ENCODE data around the gene ING5. TPM values are rescaled to one million over a fixed set of nuclear protein-coding genes. Genes with fewer than 3 reads are reported as not detected.

The ING5 gene
- total and polyA plus RNA-seq, 8 donors: 19.9 to 160 (median 32.4) TPM

GRCh38 chr2:241665731-241666440, 36.0 kb upstream of the ING5 start:
- DNase-seq: no peak

GRCh38 chr2:241666627-241667400, 35.0 kb upstream of the ING5 start:
- 77 to 84% (median 83%) methylated on average over 42 of the region's 42 CpGs for WGBS, 5 donors
- TF ChIP-seq CTCF (IDR thresholded peaks at IDR 0.05) (no peak), POLR2AphosphoS5 (IDR thresholded peaks at IDR 0.05) (no peak), EP300 (IDR thresholded peaks at IDR 0.05) (no peak), POLR2A (IDR thresholded peaks at IDR 0.05) (no peak)
- Histone ChIP-seq H3K4me1 (no peaks in the 10 kb centered on the region), H3K4me3 (no peak overlapping the region), H3K27me3 (no peaks in the 10 kb centered on the region), H3K9me3 (no peaks in the 10 kb centered on the region), H3K36me3 (peaks cover 52 to 75% (median 65%) of the 10 kb centered on the region in 4 donors), H3K27ac (no peak overlapping the region)
- peak in 1 of 2 donors; percentile 62 for DNase-seq
- intact Hi-C loops (cut with DNase I; ENCODE audit: low total_unique reads): no loop called here

More at GRCh38 chr2:241665731-241666440, 36.0 kb upstream of the ING5 start:
- Histone ChIP-seq H3K4me3 (no peak overlapping the region), H3K9me3 (no peaks in the 10 kb centered on the region), H3K4me1 (no peaks in the 10 kb centered on the region), H3K36me3 (peaks cover 47 to 75% (median 65%) of the 10 kb centered on the region in 4 donors), H3K27ac (no peak overlapping the region), H3K27me3 (no peaks in the 10 kb centered on the region)
- 89 to 92% (median 89%) methylated on average over 23 of the region's 23 CpGs for whole genome bisulfite sequencing, 5 donors
- intact Hi-C loops (cut with DNase I; ENCODE audit: low total_unique reads): no loop called here
- no peak for TF ChIP-seq POLR2A (IDR thresholded peaks at IDR 0.05)
- no peak for TF ChIP-seq CTCF (IDR thresholded peaks at IDR 0.05)
- no peak for TF ChIP-seq EP300 (IDR thresholded peaks at IDR 0.05)
- no peak for TF ChIP-seq POLR2AphosphoS5 (IDR thresholded peaks at IDR 0.05)

GRCh38 chr2:241668354-241668753, 33.5 kb upstream of the ING5 start:
- H3K27ac ChIP-seq: no peak overlapping the region
- H3K4me1 ChIP-seq: no peaks in the 10 kb centered on the region
- H3K27me3 ChIP-seq: no peaks in the 10 kb centered on the region
- TF ChIP-seq CTCF (IDR thresholded peaks at IDR 0.05) (no peak), POLR2A (IDR thresholded peaks at IDR 0.05) (no peak), EP300 (IDR thresholded peaks at IDR 0.05) (no peak), POLR2AphosphoS5 (IDR thresholded peaks at IDR 0.05) (no peak)
- H3K4me3 ChIP-seq: no peak overlapping the region
- H3K9me3 ChIP-seq: no peaks in the 10 kb centered on the region
- peaks cover 51 to 77% (median 75%) of the 10 kb centered on the region in 4 donors for H3K36me3 ChIP-seq
- intact Hi-C loops (cut with DNase I; ENCODE audit: low total_unique reads): no loop called here
- DNase-seq: no peak
- 93 to 96% (median 95%) methylated on average over 21 of the region's 21 CpGs for WGBS, 5 donors

GRCh38 chr2:241668839-241669238, 33.0 kb upstream of the ING5 start:
- no peaks in the 10 kb centered on the region for H3K9me3 ChIP-seq
- no peak overlapping the region for H3K27ac ChIP-seq
- H3K36me3 ChIP-seq: peaks cover 51 to 77% (median 77%) of the 10 kb centered on the region in 4 donors
- WGBS, 5 donors: 87 to 93% (median 89%) methylated on average over 12 of the region's 12 CpGs
- intact Hi-C loops (cut with DNase I; ENCODE audit: low total_unique reads): no loop called here
- no peak overlapping the region for H3K4me3 ChIP-seq
- no peaks in the 10 kb centered on the region for H3K27me3 ChIP-seq
- no peaks in the 10 kb centered on the region for H3K4me1 ChIP-seq
- no peak for TF ChIP-seq POLR2AphosphoS5 (IDR thresholded peaks at IDR 0.05)
- TF ChIP-seq CTCF (IDR thresholded peaks at IDR 0.05): no peak
- TF ChIP-seq POLR2A (IDR thresholded peaks at IDR 0.05): no peak
- no peak for TF ChIP-seq EP300 (IDR thresholded peaks at IDR 0.05)
- no peak for DNase-seq
